GM23338 (cell line): Measurements from ENCODE around the gene GPC6. TPM values are rescaled to one million over a fixed set of nuclear protein-coding genes. Genes with fewer than 3 reads are reported as not detected.

Experiments
- ATAC-seq: fragments of 200-7000 bp; cut with Tn5 transposase; 3 replicates; pipeline ENCODE4 v1.9.1; 2020
- DNase-seq: peaks from one replicate; pipeline ENCODE4 v3.0.0-alpha.2; 2015; ENCODE audit warnings: low spot score
- H2AFZ ChIP-seq: fragments of 200-600 bp; sonication (generic); 2 replicates; pipeline ENCODE4 v1.8.0; 2016; ENCODE audit warnings: antibody characterized with exemption, mild to moderate bottlenecking, moderate library complexity
- H3F3A ChIP-seq: fragments of 200-600 bp; sonication (generic); replicated peaks from 2 replicates; pipeline ENCODE4 v1.8.0; 2017; ENCODE audit warnings: antibody characterized with exemption, mixed run types, low read depth
- H3K27ac ChIP-seq: fragments of 200-600 bp; sonication (generic); 2 replicates; pipeline ENCODE4 v1.6.1; 2016; ENCODE audit warnings: low read depth
- H3K27me3 ChIP-seq: fragments of 200-600 bp; sonication (generic); 2 replicates; pipeline ENCODE4 v1.8.0; 2016; ENCODE audit warnings: mild to moderate bottlenecking, mixed run types, moderate library complexity; ENCODE audit not compliant: insufficient read depth
- H3K36me3 ChIP-seq: fragments of 200-600 bp; sonication (generic); 2 replicates; pipeline ENCODE4 v1.8.0; 2016; ENCODE audit warnings: mild to moderate bottlenecking; ENCODE audit not compliant: insufficient read depth
- H3K4me1 ChIP-seq: fragments of 200-600 bp; sonication (generic); 2 replicates; pipeline ENCODE4 v1.8.0; 2016; ENCODE audit warnings: mild to moderate bottlenecking, moderate library complexity; ENCODE audit not compliant: insufficient read depth
- H3K4me2 ChIP-seq: fragments of 200-600 bp; sonication (generic); 2 replicates; pipeline ENCODE4 v1.7.1; 2017; ENCODE audit warnings: mixed run types
- H3K4me3 ChIP-seq: fragments of 200-600 bp; sonication (generic); 2 replicates; pipeline ENCODE4 v1.6.1; 2016; ENCODE audit warnings: mixed run types
- H3K79me2 ChIP-seq: fragments of 200-600 bp; sonication (generic); replicated peaks from 2 replicates; pipeline ENCODE4 v1.8.0; 2017; ENCODE audit warnings: mild to moderate bottlenecking; ENCODE audit not compliant: insufficient read depth
- H3K9me2 ChIP-seq: fragments of 200-600 bp; sonication (generic); 2 replicates; pipeline ENCODE4 v1.8.0; 2017; ENCODE audit not compliant: insufficient read depth
- H4K20me1 ChIP-seq: fragments of 200-600 bp; sonication (generic); replicated peaks from 2 replicates; pipeline ENCODE4 v1.8.0; 2017; ENCODE audit warnings: mild to moderate bottlenecking; ENCODE audit not compliant: insufficient read depth
- H3K27ac Mint-ChIP-seq: 2 replicates; pipeline ENCODE4 v1.8.0; 2020; ENCODE audit warnings: inconsistent platforms, mild to moderate bottlenecking, moderate library complexity, mixed read lengths
- H3K27me3 Mint-ChIP-seq: 3 replicates; pipeline ENCODE4 v1.8.0; 2022; ENCODE audit warnings: low read depth, mild to moderate bottlenecking, moderate library complexity, mixed read lengths, inconsistent platforms; ENCODE audit not compliant: insufficient read depth, poor library complexity
- H3K36me3 Mint-ChIP-seq: 3 replicates; pipeline ENCODE4 v1.8.0; 2021; ENCODE audit warnings: low read depth, mild to moderate bottlenecking, inconsistent platforms, moderate library complexity, mixed read lengths
- H3K4me1 Mint-ChIP-seq: 3 replicates; pipeline ENCODE4 v1.8.0; 2020; ENCODE audit warnings: mild to moderate bottlenecking, inconsistent platforms, mixed read lengths
- H3K4me3 Mint-ChIP-seq: 3 replicates; pipeline ENCODE4 v1.8.0; 2021; ENCODE audit warnings: moderate library complexity, mild to moderate bottlenecking, inconsistent platforms, mixed read lengths
- H3K9me3 Mint-ChIP-seq: 3 replicates; pipeline ENCODE4 v1.8.0; 2020; ENCODE audit warnings: moderate library complexity, mild to moderate bottlenecking, inconsistent platforms, mixed read lengths
- CREB1 ChIP-seq: fragments of 250-450 bp; sonication (Bioruptor Pico); IDR thresholded peaks from 2 replicates; pipeline ENCODE4 v1.5.0; 2020; ENCODE audit warnings: low read depth, mild to moderate bottlenecking, moderate library complexity
- CTCF ChIP-seq, 2 experiments: fragments of 200-600 bp in 1 of 2; sonication (generic) in 1 of 2; conservative IDR thresholded peaks; 2 replicates each; pipeline versions ENCODE4 v1.5.1 to v1.6.1; 2016 to 2017; ENCODE audit warnings: antibody characterized with exemption in 2 of 2, low read depth in 2 of 2, mild to moderate bottlenecking in 2 of 2, moderate library complexity in 1 of 2
- ETS1 ChIP-seq: IDR thresholded peaks from 2 replicates; pipeline ENCODE4 v1.6.1; 2016; ENCODE audit warnings: antibody characterized with exemption
- EZH2 ChIP-seq: fragments of 200-600 bp; sonication (generic); IDR thresholded peaks from one replicate; pipeline ENCODE4 v1.8.0; 2017; ENCODE audit warnings: antibody characterized with exemption, mild to moderate bottlenecking, low read depth; ENCODE audit not compliant: unreplicated experiment
- EZH2phosphoT487 ChIP-seq: fragments of 200-600 bp; sonication (generic); IDR thresholded peaks from one replicate; pipeline ENCODE4 v1.8.1; 2018; ENCODE audit warnings: antibody characterized with exemption; ENCODE audit not compliant: unreplicated experiment
- JUNB ChIP-seq: IDR thresholded peaks from one replicate; pipeline ENCODE4 v1.6.1; 2016; ENCODE audit warnings: antibody characterized with exemption; ENCODE audit not compliant: unreplicated experiment
- NANOG ChIP-seq: IDR thresholded peaks from 2 replicates; pipeline ENCODE4 v1.6.1; 2016; ENCODE audit warnings: antibody characterized with exemption, borderline replicate concordance
- POLR2AphosphoS5 ChIP-seq: IDR thresholded peaks from 2 replicates; pipeline ENCODE4 v1.6.1; 2016; ENCODE audit warnings: antibody characterized with exemption, low read depth
- STAT1 ChIP-seq: IDR thresholded peaks from one replicate; pipeline ENCODE4 v1.6.1; 2016; ENCODE audit warnings: antibody characterized with exemption; ENCODE audit not compliant: unreplicated experiment
- ZNF114 ChIP-seq: fragments of 250-450 bp; sonication (Bioruptor Pico); IDR thresholded peaks from 2 replicates; pipeline ENCODE4 v1.5.0; 2020; ENCODE audit warnings: mild to moderate bottlenecking, moderate library complexity
- ZNF331 ChIP-seq: fragments of 250-450 bp; sonication (Bioruptor Pico); IDR thresholded peaks from 2 replicates; pipeline ENCODE4 v1.5.0; 2020; ENCODE audit warnings: low read depth, mild to moderate bottlenecking, moderate library complexity
- polyA plus RNA-seq: library from polyadenylated mRNA; unstranded; fragments of >200 nt; fragmentation: Nextera tagmentation; extraction: Ambion mirVana; gene quantifications from 2 replicates; pipeline ENCODE4 v1.2.1, GENCODE V29; 2016
- total RNA-seq: library from RNA; depleted of rRNA; stranded (reverse); fragments of >200 nt; shearing (Covaris generic); gene quantifications from 2 replicates; pipeline ENCODE4 v1.2.3, GENCODE V29; 2014
- TF ChIP-seq, protein P1 (sequence below): fragments of 250-450 bp; sonication (Bioruptor Pico); IDR thresholded peaks from 2 replicates; pipeline ENCODE4 v1.5.0; 2020; ENCODE audit warnings: mild to moderate bottlenecking, moderate library complexity
- TF ChIP-seq, protein P2 (sequence below): IDR thresholded peaks from one replicate; pipeline ENCODE4 v1.6.1; 2018; ENCODE audit warnings: antibody characterized with exemption; ENCODE audit not compliant: unreplicated experiment

Gene GPC6
- total and polyA plus RNA-seq, 2 experiments from 2014 or later, result 6.4 to 28.6 TPM

- TF ChIP-seq EZH2phosphoT487 (no peak), POLR2AphosphoS5 (no peak), JUNB (no peak), STAT1 (no peak), EZH2 (no peak), ETS1 (no peak), NANOG (no peak), CREB1 (CRISPR knock-in tag) (no peak), ZNF331 (CRISPR knock-in tag) (no peak), ZNF114 (no peak), CTCF (conservative IDR thresholded peaks at IDR 0.05; ENCODE audit: low read depth in 2 of 2) (no peak)
- TF ChIP-seq, protein P1, sequence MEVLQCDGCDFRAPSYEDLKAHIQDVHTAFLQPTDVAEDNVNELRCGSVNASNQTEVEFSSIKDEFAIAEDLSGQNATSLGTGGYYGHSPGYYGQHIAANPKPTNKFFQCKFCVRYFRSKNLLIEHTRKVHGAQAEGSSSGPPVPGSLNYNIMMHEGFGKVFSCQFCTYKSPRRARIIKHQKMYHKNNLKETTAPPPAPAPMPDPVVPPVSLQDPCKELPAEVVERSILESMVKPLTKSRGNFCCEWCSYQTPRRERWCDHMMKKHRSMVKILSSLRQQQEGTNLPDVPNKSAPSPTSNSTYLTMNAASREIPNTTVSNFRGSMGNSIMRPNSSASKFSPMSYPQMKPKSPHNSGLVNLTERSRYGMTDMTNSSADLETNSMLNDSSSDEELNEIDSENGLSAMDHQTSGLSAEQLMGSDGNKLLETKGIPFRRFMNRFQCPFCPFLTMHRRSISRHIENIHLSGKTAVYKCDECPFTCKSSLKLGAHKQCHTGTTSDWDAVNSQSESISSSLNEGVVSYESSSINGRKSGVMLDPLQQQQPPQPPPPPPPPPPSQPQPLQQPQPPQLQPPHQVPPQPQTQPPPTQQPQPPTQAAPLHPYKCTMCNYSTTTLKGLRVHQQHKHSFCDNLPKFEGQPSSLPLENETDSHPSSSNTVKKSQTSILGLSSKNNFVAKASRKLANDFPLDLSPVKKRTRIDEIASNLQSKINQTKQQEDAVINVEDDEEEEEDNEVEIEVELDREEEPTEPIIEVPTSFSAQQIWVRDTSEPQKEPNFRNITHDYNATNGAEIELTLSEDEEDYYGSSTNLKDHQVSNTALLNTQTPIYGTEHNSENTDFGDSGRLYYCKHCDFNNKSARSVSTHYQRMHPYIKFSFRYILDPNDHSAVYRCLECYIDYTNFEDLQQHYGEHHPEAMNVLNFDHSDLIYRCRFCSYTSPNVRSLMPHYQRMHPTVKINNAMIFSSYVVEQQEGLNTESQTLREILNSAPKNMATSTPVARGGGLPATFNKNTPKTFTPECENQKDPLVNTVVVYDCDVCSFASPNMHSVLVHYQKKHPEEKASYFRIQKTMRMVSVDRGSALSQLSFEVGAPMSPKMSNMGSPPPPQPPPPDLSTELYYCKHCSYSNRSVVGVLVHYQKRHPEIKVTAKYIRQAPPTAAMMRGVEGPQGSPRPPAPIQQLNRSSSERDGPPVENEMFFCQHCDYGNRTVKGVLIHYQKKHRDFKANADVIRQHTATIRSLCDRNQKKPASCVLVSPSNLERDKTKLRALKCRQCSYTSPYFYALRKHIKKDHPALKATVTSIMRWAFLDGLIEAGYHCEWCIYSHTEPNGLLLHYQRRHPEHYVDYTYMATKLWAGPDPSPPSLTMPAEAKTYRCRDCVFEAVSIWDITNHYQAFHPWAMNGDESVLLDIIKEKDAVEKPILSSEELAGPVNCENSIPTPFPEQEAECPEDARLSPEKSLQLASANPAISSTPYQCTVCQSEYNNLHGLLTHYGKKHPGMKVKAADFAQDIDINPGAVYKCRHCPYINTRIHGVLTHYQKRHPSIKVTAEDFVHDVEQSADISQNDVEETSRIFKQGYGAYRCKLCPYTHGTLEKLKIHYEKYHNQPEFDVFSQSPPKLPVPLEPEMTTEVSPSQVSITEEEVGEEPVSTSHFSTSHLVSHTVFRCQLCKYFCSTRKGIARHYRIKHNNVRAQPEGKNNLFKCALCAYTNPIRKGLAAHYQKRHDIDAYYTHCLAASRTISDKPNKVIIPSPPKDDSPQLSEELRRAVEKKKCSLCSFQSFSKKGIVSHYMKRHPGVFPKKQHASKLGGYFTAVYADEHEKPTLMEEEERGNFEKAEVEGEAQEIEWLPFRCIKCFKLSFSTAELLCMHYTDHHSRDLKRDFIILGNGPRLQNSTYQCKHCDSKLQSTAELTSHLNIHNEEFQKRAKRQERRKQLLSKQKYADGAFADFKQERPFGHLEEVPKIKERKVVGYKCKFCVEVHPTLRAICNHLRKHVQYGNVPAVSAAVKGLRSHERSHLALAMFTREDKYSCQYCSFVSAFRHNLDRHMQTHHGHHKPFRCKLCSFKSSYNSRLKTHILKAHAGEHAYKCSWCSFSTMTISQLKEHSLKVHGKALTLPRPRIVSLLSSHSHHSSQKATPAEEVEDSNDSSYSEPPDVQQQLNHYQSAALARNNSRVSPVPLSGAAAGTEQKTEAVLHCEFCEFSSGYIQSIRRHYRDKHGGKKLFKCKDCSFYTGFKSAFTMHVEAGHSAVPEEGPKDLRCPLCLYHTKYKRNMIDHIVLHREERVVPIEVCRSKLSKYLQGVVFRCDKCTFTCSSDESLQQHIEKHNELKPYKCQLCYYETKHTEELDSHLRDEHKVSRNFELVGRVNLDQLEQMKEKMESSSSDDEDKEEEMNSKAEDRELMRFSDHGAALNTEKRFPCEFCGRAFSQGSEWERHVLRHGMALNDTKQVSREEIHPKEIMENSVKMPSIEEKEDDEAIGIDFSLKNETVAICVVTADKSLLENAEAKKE, result no peak
- TF ChIP-seq, protein P2, sequence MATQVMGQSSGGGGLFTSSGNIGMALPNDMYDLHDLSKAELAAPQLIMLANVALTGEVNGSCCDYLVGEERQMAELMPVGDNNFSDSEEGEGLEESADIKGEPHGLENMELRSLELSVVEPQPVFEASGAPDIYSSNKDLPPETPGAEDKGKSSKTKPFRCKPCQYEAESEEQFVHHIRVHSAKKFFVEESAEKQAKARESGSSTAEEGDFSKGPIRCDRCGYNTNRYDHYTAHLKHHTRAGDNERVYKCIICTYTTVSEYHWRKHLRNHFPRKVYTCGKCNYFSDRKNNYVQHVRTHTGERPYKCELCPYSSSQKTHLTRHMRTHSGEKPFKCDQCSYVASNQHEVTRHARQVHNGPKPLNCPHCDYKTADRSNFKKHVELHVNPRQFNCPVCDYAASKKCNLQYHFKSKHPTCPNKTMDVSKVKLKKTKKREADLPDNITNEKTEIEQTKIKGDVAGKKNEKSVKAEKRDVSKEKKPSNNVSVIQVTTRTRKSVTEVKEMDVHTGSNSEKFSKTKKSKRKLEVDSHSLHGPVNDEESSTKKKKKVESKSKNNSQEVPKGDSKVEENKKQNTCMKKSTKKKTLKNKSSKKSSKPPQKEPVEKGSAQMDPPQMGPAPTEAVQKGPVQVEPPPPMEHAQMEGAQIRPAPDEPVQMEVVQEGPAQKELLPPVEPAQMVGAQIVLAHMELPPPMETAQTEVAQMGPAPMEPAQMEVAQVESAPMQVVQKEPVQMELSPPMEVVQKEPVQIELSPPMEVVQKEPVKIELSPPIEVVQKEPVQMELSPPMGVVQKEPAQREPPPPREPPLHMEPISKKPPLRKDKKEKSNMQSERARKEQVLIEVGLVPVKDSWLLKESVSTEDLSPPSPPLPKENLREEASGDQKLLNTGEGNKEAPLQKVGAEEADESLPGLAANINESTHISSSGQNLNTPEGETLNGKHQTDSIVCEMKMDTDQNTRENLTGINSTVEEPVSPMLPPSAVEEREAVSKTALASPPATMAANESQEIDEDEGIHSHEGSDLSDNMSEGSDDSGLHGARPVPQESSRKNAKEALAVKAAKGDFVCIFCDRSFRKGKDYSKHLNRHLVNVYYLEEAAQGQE, result no peak
- H3K4me3 ChIP-seq, result no peak overlapping the region
- no peak for ATAC-seq
- peak overlapping the region; percentile 4; the same call in 1 of the 2 replicates for H2AFZ ChIP-seq
- no peaks in the 10 kb centered on the region for H3K9me2 ChIP-seq
- H3K79me2 ChIP-seq, result no peaks in the 10 kb centered on the region
- H4K20me1 ChIP-seq, result no peaks in the 10 kb centered on the region
- no peaks in the 10 kb centered on the region for H3F3A ChIP-seq
- no peaks in the 10 kb centered on the region for H3K27me3 ChIP-seq
- Mint-ChIP-seq H3K36me3 (peaks cover 4% of the 10 kb centered on the region; the same call in 2 of the 3 replicates), H3K27me3 (no peaks in the 10 kb centered on the region), H3K27ac (peak overlapping the region; percentile 37; the same call in 1 of the 2 replicates), H3K4me3 (no peak overlapping the region), H3K9me3 (peaks cover 12% of the 10 kb centered on the region; the same call in 2 of the 3 replicates), H3K4me1 (peaks cover 11% of the 10 kb centered on the region)
- peaks cover 13% of the 10 kb centered on the region for H3K4me1 ChIP-seq
- no peak overlapping the region for H3K4me2 ChIP-seq
- no peak overlapping the region for H3K27ac ChIP-seq
- no peak for DNase-seq
- H3K36me3 ChIP-seq, result no peaks in the 10 kb centered on the region
These were observed 1189.1 kb downstream of the GPC6 start for GRCh38 chr13:94415500-94416237.
